Endothelial cell of umbilical vein (primary cell): ENCODE data around the gene RTN4IP1.

Experiments used
- POLR2AphosphoS5 ChIP-seq: IDR thresholded peaks from 2 replicates; pipeline ENCODE4 v1.6.1; 2012; ENCODE audit warnings: low read depth, mild to moderate bottlenecking, control low read depth, low read length, moderate library complexity; ENCODE audit not compliant: insufficient read depth
- TF ChIP-seq, protein P1 (sequence below), 2 donors: IDR thresholded peaks; 1 replicate in 1 of 2; 2 replicates in 1 of 2; pipeline ENCODE4 v1.5.1; 2011; ENCODE audit warnings: low read length in 2 of 2, mild to moderate bottlenecking in 2 of 2, moderate library complexity in 2 of 2, control low read depth in 1 of 2, inconsistent platforms in 1 of 2, low read depth in 1 of 2; ENCODE audit not compliant: insufficient read depth in 1 of 2; ENCODE audit errors: extremely low read depth in 1 of 2

DNA sequence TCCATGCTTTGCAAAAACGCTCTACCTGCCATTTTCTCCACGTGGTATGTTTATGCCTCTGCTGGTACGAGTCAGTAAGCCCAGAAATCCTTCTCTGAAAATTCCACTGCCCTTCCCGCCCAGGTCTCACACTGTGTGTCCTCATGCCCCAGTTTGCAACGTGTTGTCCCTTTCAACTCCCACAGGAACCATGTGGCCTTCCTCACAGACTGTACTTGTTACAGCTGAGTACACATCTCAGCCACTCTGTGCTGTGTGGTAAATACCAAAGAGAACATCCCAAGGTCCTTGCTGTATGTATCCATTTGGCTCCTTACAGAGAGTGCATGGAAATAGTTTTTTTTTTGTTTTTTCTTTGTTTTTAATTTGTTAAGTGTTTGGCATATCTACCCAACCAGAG is 56.9 kb downstream of the RTN4IP1 start:
- no peak for TF ChIP-seq POLR2AphosphoS5
- TF ChIP-seq, protein P1, sequence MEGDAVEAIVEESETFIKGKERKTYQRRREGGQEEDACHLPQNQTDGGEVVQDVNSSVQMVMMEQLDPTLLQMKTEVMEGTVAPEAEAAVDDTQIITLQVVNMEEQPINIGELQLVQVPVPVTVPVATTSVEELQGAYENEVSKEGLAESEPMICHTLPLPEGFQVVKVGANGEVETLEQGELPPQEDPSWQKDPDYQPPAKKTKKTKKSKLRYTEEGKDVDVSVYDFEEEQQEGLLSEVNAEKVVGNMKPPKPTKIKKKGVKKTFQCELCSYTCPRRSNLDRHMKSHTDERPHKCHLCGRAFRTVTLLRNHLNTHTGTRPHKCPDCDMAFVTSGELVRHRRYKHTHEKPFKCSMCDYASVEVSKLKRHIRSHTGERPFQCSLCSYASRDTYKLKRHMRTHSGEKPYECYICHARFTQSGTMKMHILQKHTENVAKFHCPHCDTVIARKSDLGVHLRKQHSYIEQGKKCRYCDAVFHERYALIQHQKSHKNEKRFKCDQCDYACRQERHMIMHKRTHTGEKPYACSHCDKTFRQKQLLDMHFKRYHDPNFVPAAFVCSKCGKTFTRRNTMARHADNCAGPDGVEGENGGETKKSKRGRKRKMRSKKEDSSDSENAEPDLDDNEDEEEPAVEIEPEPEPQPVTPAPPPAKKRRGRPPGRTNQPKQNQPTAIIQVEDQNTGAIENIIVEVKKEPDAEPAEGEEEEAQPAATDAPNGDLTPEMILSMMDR (IDR thresholded peaks at IDR 0.05; ENCODE audit: extremely low read depth in 1 of 2, insufficient read depth in 1 of 2, low read depth in 1 of 2, low read length in 2 of 2): no peak
